ENCODE results near the gene JAM3. TPM values are rescaled to one million over a fixed set of nuclear protein-coding genes. Genes with fewer than 3 reads are reported as not detected.

The JAM3 gene
- total RNA-seq, 1 experiment from 2014 or later, result 36.5 TPM

DNA sequence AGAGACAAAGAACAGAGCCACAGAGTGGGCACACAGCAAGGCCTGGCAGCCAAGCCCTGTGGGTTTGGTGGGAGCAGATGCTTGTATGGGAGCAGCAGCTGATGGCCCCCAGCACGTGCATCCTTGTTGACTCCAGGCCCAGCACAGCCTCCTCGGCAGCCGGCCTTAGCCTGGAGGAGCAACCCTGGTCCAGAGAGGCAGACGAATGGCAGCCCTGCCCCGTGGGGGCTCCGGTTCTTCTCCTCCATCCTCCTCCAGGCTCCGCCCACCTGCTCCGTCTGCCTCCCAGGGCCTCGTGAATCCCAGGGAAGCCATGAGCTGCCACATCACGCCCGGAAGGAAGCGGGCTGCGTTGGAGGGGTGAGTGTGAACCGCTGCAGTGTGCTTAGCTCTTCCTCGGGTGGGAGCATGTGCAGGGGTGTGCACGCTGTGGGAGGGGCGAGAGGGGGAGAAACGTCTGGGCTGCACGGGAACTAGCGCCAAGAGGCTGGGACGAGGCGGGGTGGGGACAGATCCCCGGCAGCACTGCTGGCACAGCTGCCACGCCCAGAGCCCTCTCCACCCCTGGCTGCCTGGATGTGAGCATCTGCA, 36.3 kb upstream of the JAM3 start:
- H2BK20ac ChIP-seq (ENCODE audit: low read depth, low read length, poor library complexity, severe bottlenecking), result no peak overlapping the region
- Mint-ChIP-seq H3K9me3 (no peaks in the 10 kb centered on the region), H3K4me3 (no peak overlapping the region), H3K27ac (no peak overlapping the region), H3K27me3 (ENCODE audit: low read depth) (peaks cover 55% of the 10 kb centered on the region), H3K36me3 (ENCODE audit: insufficient read depth in 1 of 3, low read depth in 3 of 3) (peaks cover 0 to 6% (median 2%) of the 10 kb centered on the region in 3 experiments; a peak in 4 of 7 replicates), H3K4me1 (peaks cover 24 to 44% of the 10 kb centered on the region in 2 experiments)
- 0 out of 2 replicates have a peak, but pooled peaks cover 3% of the 10 kb centered on the region for H3K4me1 ChIP-seq (ENCODE audit: insufficient read depth, low read length)
- H2BK15ac ChIP-seq (ENCODE audit: low read depth, low read length), result no peak overlapping the region
- H3K14ac ChIP-seq (ENCODE audit: insufficient read depth, low read length), result no peak overlapping the region; the same call in 1 of the 2 replicates
- no peak overlapping the region for H2BK120ac ChIP-seq (ENCODE audit: low read depth, low read length, poor library complexity, severe bottlenecking)
- H2AFZ ChIP-seq (ENCODE audit: low read length), result no peak overlapping the region
- no peak overlapping the region for H3K27ac ChIP-seq (ENCODE audit: insufficient read length, low read depth, low read length)
- no peak for DNase-seq
- no peak overlapping the region for H4K8ac ChIP-seq (replicated peaks; ENCODE audit: insufficient read length, low read depth, low read length)
- H3K79me2 ChIP-seq (ENCODE audit: insufficient read depth, low read length), result no peaks in the 10 kb centered on the region
- no peak overlapping the region for H2BK12ac ChIP-seq (ENCODE audit: insufficient read length, low read depth, low read length)
- H3K4ac ChIP-seq (ENCODE audit: low read depth, low read length), result no peak overlapping the region
- no CpG with 5 or more reads among the region's 24 CpGs for WGBS (ENCODE audit: extremely low coverage, insufficient read length, low lambda C conversion rate)
- no peaks in the 10 kb centered on the region for H4K20me1 ChIP-seq (ENCODE audit: control insufficient read depth, insufficient read depth, insufficient read length)
- H3K56ac ChIP-seq (ENCODE audit: insufficient read length, low read depth, low read length), result no peak overlapping the region
- no peaks in the 10 kb centered on the region for H3K9me3 ChIP-seq (ENCODE audit: control insufficient read depth, low read depth, low read length)
- TF ChIP-seq, protein P1, sequence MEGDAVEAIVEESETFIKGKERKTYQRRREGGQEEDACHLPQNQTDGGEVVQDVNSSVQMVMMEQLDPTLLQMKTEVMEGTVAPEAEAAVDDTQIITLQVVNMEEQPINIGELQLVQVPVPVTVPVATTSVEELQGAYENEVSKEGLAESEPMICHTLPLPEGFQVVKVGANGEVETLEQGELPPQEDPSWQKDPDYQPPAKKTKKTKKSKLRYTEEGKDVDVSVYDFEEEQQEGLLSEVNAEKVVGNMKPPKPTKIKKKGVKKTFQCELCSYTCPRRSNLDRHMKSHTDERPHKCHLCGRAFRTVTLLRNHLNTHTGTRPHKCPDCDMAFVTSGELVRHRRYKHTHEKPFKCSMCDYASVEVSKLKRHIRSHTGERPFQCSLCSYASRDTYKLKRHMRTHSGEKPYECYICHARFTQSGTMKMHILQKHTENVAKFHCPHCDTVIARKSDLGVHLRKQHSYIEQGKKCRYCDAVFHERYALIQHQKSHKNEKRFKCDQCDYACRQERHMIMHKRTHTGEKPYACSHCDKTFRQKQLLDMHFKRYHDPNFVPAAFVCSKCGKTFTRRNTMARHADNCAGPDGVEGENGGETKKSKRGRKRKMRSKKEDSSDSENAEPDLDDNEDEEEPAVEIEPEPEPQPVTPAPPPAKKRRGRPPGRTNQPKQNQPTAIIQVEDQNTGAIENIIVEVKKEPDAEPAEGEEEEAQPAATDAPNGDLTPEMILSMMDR (conservative IDR thresholded peaks at IDR 0.05), result no peak
- H2BK5ac ChIP-seq (ENCODE audit: insufficient read length, low read length), result no peak overlapping the region
- H3K27me3 ChIP-seq (ENCODE audit: insufficient read depth, low read length), result no peaks in the 10 kb centered on the region
- H3K23ac ChIP-seq (ENCODE audit: insufficient read length, low read depth, low read length), result no peak overlapping the region
- H4K5ac ChIP-seq (ENCODE audit: insufficient read length, low read depth, low read length), result no peak overlapping the region
- no peak overlapping the region for H4K91ac ChIP-seq (ENCODE audit: insufficient read length, low read depth, low read length)
- H3K18ac ChIP-seq (ENCODE audit: insufficient read length, low read depth, low read length), result no peak overlapping the region
- H3K23me2 ChIP-seq (ENCODE audit: insufficient read length, low read depth, low read length, poor library complexity, severe bottlenecking), result peaks cover 7% of the 10 kb centered on the region
- no peak overlapping the region for H3K9ac ChIP-seq (ENCODE audit: extremely low read depth, insufficient read length, low read length)
- no peak overlapping the region for H3T11ph ChIP-seq (ENCODE audit: low read length)
- H2AK5ac ChIP-seq (ENCODE audit: insufficient read length, low read length), result no peak overlapping the region
- no peak overlapping the region for H3K4me2 ChIP-seq (ENCODE audit: insufficient read depth, insufficient read length, low read length)
- H3K79me1 ChIP-seq (ENCODE audit: insufficient read depth, low read depth, low read length, poor library complexity, severe bottlenecking), result no peaks in the 10 kb centered on the region

All from H9 (cell line).